Measurements from ENCODE around the gene GPC2.

The GPC2 gene

GRCh38 chr7:100173806-100174495, 3.2 kb downstream of the GPC2 start:
- H3K4me1 ChIP-seq (ENCODE audit: control insufficient read depth in 1 of 2, insufficient read depth in 2 of 2, low read length in 2 of 2) = peaks cover 3 to 6% of the 10 kb centered on the region in 2 experiments
- H2BK12ac ChIP-seq (ENCODE audit: low read length) = no peak overlapping the region
- H2BK120ac ChIP-seq (ENCODE audit: insufficient read depth, low read length, poor library complexity) = no peak overlapping the region
- peaks cover 3% of the 10 kb centered on the region for H3K79me1 ChIP-seq (ENCODE audit: low read length)
- H2AK5ac ChIP-seq (ENCODE audit: low read length) = no peak overlapping the region
- WGBS (ENCODE audit: extremely low coverage, insufficient coverage, insufficient read length) = no CpG with 5 or more reads among the region's 11 CpGs
- no peak overlapping the region for H3K18ac ChIP-seq (ENCODE audit: low read length)
- no peak overlapping the region for H4K91ac ChIP-seq (ENCODE audit: low read depth, low read length)
- H3K9ac ChIP-seq (ENCODE audit: low read length) = no peak overlapping the region
- no peak overlapping the region for H4K8ac ChIP-seq (ENCODE audit: low read depth, low read length)
- H3K27me3 ChIP-seq (ENCODE audit: insufficient read depth, low read length) = peaks cover 24% of the 10 kb centered on the region
- H3K4ac ChIP-seq (ENCODE audit: low read depth, low read length) = no peak overlapping the region
- H4K12ac ChIP-seq (ENCODE audit: low read depth, low read length) = no peak overlapping the region
- H2AFZ ChIP-seq (ENCODE audit: insufficient read depth, low read length, poor library complexity) = no peak overlapping the region
- no peak overlapping the region for H2BK5ac ChIP-seq (ENCODE audit: low read depth, low read length, poor library complexity)
- H3K79me2 ChIP-seq (ENCODE audit: control insufficient read depth, insufficient read depth, low read length, poor library complexity) = peaks cover 2% of the 10 kb centered on the region
- H3K36me3 ChIP-seq (ENCODE audit: control insufficient read depth in 1 of 2, insufficient read depth in 2 of 2, low read length in 2 of 2) = no peaks in the 10 kb centered on the region
- DNase-seq = no peak
- H3K14ac ChIP-seq (ENCODE audit: low read length) = no peak overlapping the region
- no peak overlapping the region for H3K4me3 ChIP-seq (ENCODE audit: low read depth, low read length)
- H3K4me2 ChIP-seq (ENCODE audit: low read length) = no peak overlapping the region
- peaks cover 4% of the 10 kb centered on the region for H3K9me3 ChIP-seq (ENCODE audit: insufficient read depth, low read depth, low read length)
- H3K27ac ChIP-seq (ENCODE audit: low read depth, low read length) = no peak overlapping the region
- H3K23ac ChIP-seq (ENCODE audit: low read length) = no peak overlapping the region

GRCh38 chr7:100171840-100172239, 5.3 kb downstream of the GPC2 start:
- Histone ChIP-seq H3K9ac (ENCODE audit: low read length) (no peak overlapping the region), H3K4me3 (ENCODE audit: low read depth, low read length) (no peak overlapping the region), H4K8ac (ENCODE audit: low read depth, low read length) (no peak overlapping the region), H2AK5ac (ENCODE audit: low read length) (no peak overlapping the region), H3K36me3 (ENCODE audit: control insufficient read depth in 1 of 2, insufficient read depth in 2 of 2, low read length in 2 of 2) (no peaks in the 10 kb centered on the region), H2BK5ac (ENCODE audit: low read depth, low read length, poor library complexity) (no peak overlapping the region), H4K12ac (ENCODE audit: low read depth, low read length) (no peak overlapping the region), H3K4me2 (ENCODE audit: low read length) (peak overlapping the region; percentile 3), H3K23ac (ENCODE audit: low read length) (no peak overlapping the region), H2BK120ac (ENCODE audit: insufficient read depth, low read length, poor library complexity) (no peak overlapping the region), H3K4ac (ENCODE audit: low read depth, low read length) (no peak overlapping the region), H3K79me2 (ENCODE audit: control insufficient read depth, insufficient read depth, low read length, poor library complexity) (no peaks in the 10 kb centered on the region), H3K27ac (ENCODE audit: low read depth, low read length) (no peak overlapping the region), H3K14ac (ENCODE audit: low read length) (no peak overlapping the region), H3K27me3 (ENCODE audit: insufficient read depth, low read length) (peaks cover 38% of the 10 kb centered on the region), H3K18ac (ENCODE audit: low read length) (no peak overlapping the region), H3K4me1 (ENCODE audit: control insufficient read depth in 1 of 2, insufficient read depth in 2 of 2, low read length in 2 of 2) (peaks cover 0 to 3% of the 10 kb centered on the region in 2 experiments), H3K79me1 (ENCODE audit: low read length) (no peaks in the 10 kb centered on the region), H2AFZ (ENCODE audit: insufficient read depth, low read length, poor library complexity) (no peak overlapping the region), H4K91ac (ENCODE audit: low read depth, low read length) (no peak overlapping the region), H3K9me3 (ENCODE audit: insufficient read depth, low read depth, low read length) (peaks cover under 1% of the 10 kb centered on the region), H2BK12ac (ENCODE audit: low read length) (no peak overlapping the region)
- no peak for DNase-seq
- no CpG with 5 or more reads among the region's 22 CpGs for WGBS (ENCODE audit: extremely low coverage, insufficient coverage, insufficient read length)

- Histone ChIP-seq H2AFZ (ENCODE audit: insufficient read depth, low read length, poor library complexity) (peak overlapping the region; percentile 37), H4K8ac (ENCODE audit: low read depth, low read length) (no peak overlapping the region), H3K9ac (ENCODE audit: low read length) (no peak overlapping the region), H2BK12ac (ENCODE audit: low read length) (no peak overlapping the region), H4K12ac (ENCODE audit: low read depth, low read length) (no peak overlapping the region), H3K36me3 (ENCODE audit: control insufficient read depth in 1 of 2, insufficient read depth in 2 of 2, low read length in 2 of 2) (no peaks in the 10 kb centered on the region), H3K4ac (ENCODE audit: low read depth, low read length) (no peak overlapping the region), H3K27ac (ENCODE audit: low read depth, low read length) (no peak overlapping the region), H3K4me1 (ENCODE audit: control insufficient read depth in 1 of 2, insufficient read depth in 2 of 2, low read length in 2 of 2) (peaks cover 0 to 3% of the 10 kb centered on the region in 2 experiments), H3K9me3 (ENCODE audit: insufficient read depth, low read depth, low read length) (peaks cover 3% of the 10 kb centered on the region), H3K79me1 (ENCODE audit: low read length) (no peaks in the 10 kb centered on the region), H3K79me2 (ENCODE audit: control insufficient read depth, insufficient read depth, low read length, poor library complexity) (no peaks in the 10 kb centered on the region), H3K27me3 (ENCODE audit: insufficient read depth, low read length) (peaks cover 42% of the 10 kb centered on the region), H3K23ac (ENCODE audit: low read length) (no peak overlapping the region), H4K91ac (ENCODE audit: low read depth, low read length) (no peak overlapping the region), H2BK5ac (ENCODE audit: low read depth, low read length, poor library complexity) (no peak overlapping the region), H2BK120ac (ENCODE audit: insufficient read depth, low read length, poor library complexity) (no peak overlapping the region), H3K4me3 (ENCODE audit: low read depth, low read length) (peak overlapping the region; percentile 3), H3K14ac (ENCODE audit: low read length) (no peak overlapping the region), H3K4me2 (ENCODE audit: low read length) (peak overlapping the region; percentile 71), H2AK5ac (ENCODE audit: low read length) (no peak overlapping the region), H3K18ac (ENCODE audit: low read length) (no peak overlapping the region)
- no CpG with 5 or more reads among the region's 61 CpGs for WGBS (ENCODE audit: extremely low coverage, insufficient coverage, insufficient read length)
- DNase-seq = no peak
Observed at GRCh38 chr7:100171087-100171681, 6.0 kb downstream of the GPC2 start.

- no peak for DNase-seq
- H2BK120ac ChIP-seq (ENCODE audit: insufficient read depth, low read length, poor library complexity) = no peak overlapping the region
- peaks cover 3% of the 10 kb centered on the region for H3K9me3 ChIP-seq (ENCODE audit: insufficient read depth, low read depth, low read length)
- H3K27ac ChIP-seq (ENCODE audit: low read depth, low read length) = no peak overlapping the region
- no peak overlapping the region for H2BK5ac ChIP-seq (ENCODE audit: low read depth, low read length, poor library complexity)
- no peak overlapping the region for H2AK5ac ChIP-seq (ENCODE audit: low read length)
- H3K27me3 ChIP-seq (ENCODE audit: insufficient read depth, low read length) = peaks cover 42% of the 10 kb centered on the region
- H2BK12ac ChIP-seq (ENCODE audit: low read length) = no peak overlapping the region
- no peak overlapping the region for H4K12ac ChIP-seq (ENCODE audit: low read depth, low read length)
- no peak overlapping the region for H3K14ac ChIP-seq (ENCODE audit: low read length)
- H2AFZ ChIP-seq (ENCODE audit: insufficient read depth, low read length, poor library complexity) = no peak overlapping the region
- no peak overlapping the region for H4K91ac ChIP-seq (ENCODE audit: low read depth, low read length)
- H3K23ac ChIP-seq (ENCODE audit: low read length) = no peak overlapping the region
- no peak overlapping the region for H3K9ac ChIP-seq (ENCODE audit: low read length)
- WGBS (ENCODE audit: extremely low coverage, insufficient coverage, insufficient read length) = no CpG with 5 or more reads among the region's 11 CpGs
- no peak overlapping the region for H4K8ac ChIP-seq (ENCODE audit: low read depth, low read length)
- no peaks in the 10 kb centered on the region for H3K36me3 ChIP-seq (ENCODE audit: control insufficient read depth in 1 of 2, insufficient read depth in 2 of 2, low read length in 2 of 2)
- H3K18ac ChIP-seq (ENCODE audit: low read length) = no peak overlapping the region
- no peaks in the 10 kb centered on the region for H3K79me1 ChIP-seq (ENCODE audit: low read length)
- peaks cover 0 to 3% of the 10 kb centered on the region in 2 experiments for H3K4me1 ChIP-seq (ENCODE audit: control insufficient read depth in 1 of 2, insufficient read depth in 2 of 2, low read length in 2 of 2)
- H3K4me3 ChIP-seq (ENCODE audit: low read depth, low read length) = no peak overlapping the region
- H3K4ac ChIP-seq (ENCODE audit: low read depth, low read length) = no peak overlapping the region
- H3K79me2 ChIP-seq (ENCODE audit: control insufficient read depth, insufficient read depth, low read length, poor library complexity) = no peaks in the 10 kb centered on the region
- no peak overlapping the region for H3K4me2 ChIP-seq (ENCODE audit: low read length)
Observed at GRCh38 chr7:100170101-100170897, 6.9 kb downstream of the GPC2 start.
